NOMO-1 treated with DMSO at 0.1 percent for 48 hours (cell line): ENCODE measurements around the gene SCGB1D4.
"Not testable (repeated sequence)": the region's sequence is repeated elsewhere in the genome, so short reads cannot be mapped to it uniquely, and the experiment has no call there.

Source experiments
- DNase-seq: peaks from one replicate; lab custom pipeline; 2025; ENCODE audit not compliant: unreplicated experiment; lab: John Stamatoyannopoulos, UW

Gene SCGB1D4

GRCh38 chr11:62298975-62299374 is at the start of gene SCGB1D4:
SCGB1D4 (minus strand) TSS chr11:62299075; CDS start chr11:62299010, 65 bp downstream.
- DNase-seq: no peak

GRCh38 chr11:62345861-62346260 is 47.0 kb upstream of the SCGB1D4 start:
- no peak for DNase-seq

- DNase-seq: peak; percentile 91
Measured at GRCh38 chr11:62344210-62344609, 45.3 kb upstream of the SCGB1D4 start.

GRCh38 chr11:62343646-62344190 is 44.8 kb upstream of the SCGB1D4 start:
- DNase-seq: peak; percentile 75

- peak; percentile 28 for DNase-seq
Measured at GRCh38 chr11:62341588-62341987, 42.7 kb upstream of the SCGB1D4 start.

- peak; percentile 49 for DNase-seq
Measured at GRCh38 chr11:62340269-62340901, 41.5 kb upstream of the SCGB1D4 start.

- DNase-seq: no peak
Measured at GRCh38 chr11:62338218-62338617, 39.3 kb upstream of the SCGB1D4 start.

GRCh38 chr11:62337303-62338181 is 38.7 kb upstream of the SCGB1D4 start, which contains the start of gene ASRGL1:
ASRGL1 (plus strand) TSS chr11:62337448; CDS start chr11:62337978, 530 bp downstream.
- DNase-seq: peak; percentile 64

- DNase-seq: not testable (repeated sequence)
Measured at GRCh38 chr11:62336949-62337302, 38.1 kb upstream of the SCGB1D4 start.

- peak; percentile 61 for DNase-seq
Measured at GRCh38 chr11:62333768-62334167, 34.9 kb upstream of the SCGB1D4 start.

GRCh38 chr11:62331264-62331663 is 32.4 kb upstream of the SCGB1D4 start:
- DNase-seq: not testable (repeated sequence)

GRCh38 chr11:62327541-62327940 is 28.7 kb upstream of the SCGB1D4 start:
- DNase-seq: not testable (repeated sequence)

- not testable (repeated sequence) for DNase-seq
Measured at GRCh38 chr11:62326719-62327118, 27.8 kb upstream of the SCGB1D4 start.

GRCh38 chr11:62325781-62326180 is 26.9 kb upstream of the SCGB1D4 start:
- DNase-seq: not testable (repeated sequence)

- DNase-seq: peak; percentile 71
Measured at GRCh38 chr11:62324731-62325556, 26.1 kb upstream of the SCGB1D4 start.

GRCh38 chr11:62322524-62322923 is 23.6 kb upstream of the SCGB1D4 start:
- DNase-seq: no peak

GRCh38 chr11:62315431-62315830 is 16.6 kb upstream of the SCGB1D4 start:
- DNase-seq: peak; percentile 38

- no peak for DNase-seq
Measured at GRCh38 chr11:62309991-62310390, 11.1 kb upstream of the SCGB1D4 start.

GRCh38 chr11:62307950-62308349 is 9.1 kb upstream of the SCGB1D4 start:
- no peak for DNase-seq

GRCh38 chr11:62306227-62306626 is 7.4 kb upstream of the SCGB1D4 start:
- no peak for DNase-seq

- no peak for DNase-seq
Measured at GRCh38 chr11:62295504-62295903, 3.4 kb downstream of the SCGB1D4 start.
